KMS-11 (cell line): ENCODE measurements around the gene PARP11.

ENCODE experiments used
- H2AFZ ChIP-seq: fragments of 200-600 bp; sonication (generic); 2 replicates; pipeline ENCODE4 v1.6.1; 2016; ENCODE audit warnings: antibody characterized with exemption, mixed run types, low read depth
- H3K27ac ChIP-seq: fragments of 200-600 bp; sonication (generic); 2 replicates; pipeline ENCODE4 v1.6.1; 2016; ENCODE audit warnings: mild to moderate bottlenecking, mixed run types
- H3K27me3 ChIP-seq: fragments of 200-600 bp; sonication (generic); 2 replicates; pipeline ENCODE4 v1.6.1; 2017; ENCODE audit warnings: mild to moderate bottlenecking, low read depth, mixed run types, moderate library complexity; ENCODE audit not compliant: insufficient read depth
- H3K36me3 ChIP-seq: fragments of 200-600 bp; sonication (generic); 2 replicates; pipeline ENCODE4 v1.6.1; 2017; ENCODE audit warnings: mild to moderate bottlenecking, mixed run types; ENCODE audit not compliant: insufficient read depth
- H3K4me1 ChIP-seq: fragments of 200-600 bp; sonication (generic); 2 replicates; pipeline ENCODE4 v1.6.1; 2016; ENCODE audit warnings: mild to moderate bottlenecking, low read depth, mixed run types; ENCODE audit not compliant: poor library complexity, severe bottlenecking
- H3K4me2 ChIP-seq: fragments of 200-600 bp; sonication (generic); 2 replicates; pipeline ENCODE4 v1.7.0; 2016; ENCODE audit warnings: mild to moderate bottlenecking, mixed run types
- H3K4me3 ChIP-seq: fragments of 200-600 bp; sonication (generic); IDR thresholded peaks from 2 replicates; pipeline ENCODE4 v1.6.1; 2017; ENCODE audit warnings: low read depth, low read length, mixed read lengths; ENCODE audit not compliant: insufficient read depth
- H3K79me2 ChIP-seq: fragments of 200-600 bp; sonication (generic); 2 replicates; pipeline ENCODE4 v1.6.1; 2016; ENCODE audit warnings: low read depth, mixed run types; ENCODE audit not compliant: insufficient read depth
- H3K9ac ChIP-seq: fragments of 200-600 bp; sonication (generic); 2 replicates; pipeline ENCODE4 v1.6.1; 2016; ENCODE audit warnings: mild to moderate bottlenecking, mixed run types
- H4K20me1 ChIP-seq: fragments of 200-600 bp; sonication (generic); 2 replicates; pipeline ENCODE4 v1.6.1; 2016; ENCODE audit warnings: mild to moderate bottlenecking, mixed run types; ENCODE audit not compliant: insufficient read depth
- CTCF ChIP-seq: fragments of 200-600 bp; sonication (generic); conservative IDR thresholded peaks from 2 replicates; pipeline ENCODE4 v1.6.1; 2017; ENCODE audit warnings: low read depth, mild to moderate bottlenecking, antibody characterized with exemption, low read length, moderate library complexity, mixed read lengths

PARP11 gene

GRCh38 chr12:3803865-3804472, 69.2 kb downstream of the PARP11 start:
- peak; percentile 80 for TF ChIP-seq CTCF
- H3K4me1 ChIP-seq: no peaks in the 10 kb centered on the region
- no peaks in the 10 kb centered on the region for H3K79me2 ChIP-seq
- H3K27me3 ChIP-seq: no peaks in the 10 kb centered on the region
- no peaks in the 10 kb centered on the region for H3K36me3 ChIP-seq
- H2AFZ ChIP-seq: no peak overlapping the region
- H3K4me2 ChIP-seq: no peak overlapping the region
- no peak overlapping the region for H3K4me3 ChIP-seq
- no peak overlapping the region for H3K9ac ChIP-seq
- H4K20me1 ChIP-seq: no peaks in the 10 kb centered on the region
- H3K27ac ChIP-seq: no peak overlapping the region

- H2AFZ ChIP-seq: no peak overlapping the region
Measured at GRCh38 chr12:3802721-3803120, 70.5 kb downstream of the PARP11 start.

GRCh38 chr12:3797531-3798048, 75.6 kb downstream of the PARP11 start:
- no peaks in the 10 kb centered on the region for H4K20me1 ChIP-seq
- no peaks in the 10 kb centered on the region for H3K27me3 ChIP-seq
- TF ChIP-seq CTCF: no peak
- H3K4me1 ChIP-seq: no peaks in the 10 kb centered on the region
- H3K27ac ChIP-seq: no peak overlapping the region
- H3K9ac ChIP-seq: no peak overlapping the region
- no peaks in the 10 kb centered on the region for H3K36me3 ChIP-seq
- H3K79me2 ChIP-seq: no peaks in the 10 kb centered on the region
- H2AFZ ChIP-seq: no peak overlapping the region
- H3K4me2 ChIP-seq: no peak overlapping the region
- H3K4me3 ChIP-seq: no peak overlapping the region

More at GRCh38 chr12:3802721-3803120, 70.5 kb downstream of the PARP11 start:
- H3K9ac ChIP-seq: no peak overlapping the region
- H3K4me1 ChIP-seq: no peaks in the 10 kb centered on the region
- no peak for TF ChIP-seq CTCF
- no peak overlapping the region for H3K4me2 ChIP-seq
- no peak overlapping the region for H3K27ac ChIP-seq
- H3K79me2 ChIP-seq: no peaks in the 10 kb centered on the region
- no peaks in the 10 kb centered on the region for H3K36me3 ChIP-seq
- H3K4me3 ChIP-seq: no peak overlapping the region
- no peaks in the 10 kb centered on the region for H4K20me1 ChIP-seq
- H3K27me3 ChIP-seq: no peaks in the 10 kb centered on the region

GRCh38 chr12:3795492-3796133, 77.6 kb downstream of the PARP11 start:
- Histone ChIP-seq H3K4me2 (no peak overlapping the region), H3K27ac (no peak overlapping the region), H4K20me1 (no peaks in the 10 kb centered on the region), H3K4me1 (no peaks in the 10 kb centered on the region), H3K27me3 (no peaks in the 10 kb centered on the region), H2AFZ (no peak overlapping the region), H3K79me2 (no peaks in the 10 kb centered on the region), H3K9ac (no peak overlapping the region), H3K36me3 (no peaks in the 10 kb centered on the region), H3K4me3 (no peak overlapping the region)
- no peak for TF ChIP-seq CTCF
